Stimulated activated CD4-positive, alpha-beta T cell treated with anti-CD3 and anti-CD28 coated beads, Interleukin-15, amount 100 ng/mL, for 48 hours (primary cell): Measurements from ENCODE around the gene DNAJC27.

Source experiments
- DNase-seq, 2 donors: peaks; one replicate each; pipeline ENCODE4 v3.0.0-alpha.2; 2020; ENCODE audit warnings: low read depth in 2 of 2

Gene DNAJC27

DNA sequence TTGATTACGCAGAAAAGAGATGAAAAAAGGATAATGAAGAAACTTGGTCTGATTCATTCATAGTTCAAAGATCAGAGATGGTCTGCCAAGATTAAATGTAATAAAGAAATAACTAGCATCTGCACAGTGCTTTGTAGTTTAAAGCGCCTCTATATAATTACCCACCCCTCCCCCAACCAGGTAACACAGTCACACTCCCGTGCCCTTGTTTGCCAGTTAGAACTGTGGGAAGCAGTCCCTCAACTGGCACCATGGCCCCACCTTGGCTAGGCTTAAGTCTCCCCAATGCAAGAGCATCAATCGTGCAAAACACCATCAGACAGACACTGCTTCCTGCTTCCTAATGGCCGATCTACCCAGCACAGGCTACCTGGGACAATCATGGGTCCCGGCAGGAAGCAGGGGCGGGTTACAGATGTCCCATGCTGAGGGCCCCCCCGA lies 63.3 kb downstream of the DNAJC27 start:
- DNase-seq, result no peak

GRCh38 chr2:24907116-24907515 lies 64.6 kb downstream of the DNAJC27 start:
- no peak for DNase-seq

- no peak for DNase-seq
Measured at GRCh38 chr2:24906466-24906865, 65.3 kb downstream of the DNAJC27 start.

DNA sequence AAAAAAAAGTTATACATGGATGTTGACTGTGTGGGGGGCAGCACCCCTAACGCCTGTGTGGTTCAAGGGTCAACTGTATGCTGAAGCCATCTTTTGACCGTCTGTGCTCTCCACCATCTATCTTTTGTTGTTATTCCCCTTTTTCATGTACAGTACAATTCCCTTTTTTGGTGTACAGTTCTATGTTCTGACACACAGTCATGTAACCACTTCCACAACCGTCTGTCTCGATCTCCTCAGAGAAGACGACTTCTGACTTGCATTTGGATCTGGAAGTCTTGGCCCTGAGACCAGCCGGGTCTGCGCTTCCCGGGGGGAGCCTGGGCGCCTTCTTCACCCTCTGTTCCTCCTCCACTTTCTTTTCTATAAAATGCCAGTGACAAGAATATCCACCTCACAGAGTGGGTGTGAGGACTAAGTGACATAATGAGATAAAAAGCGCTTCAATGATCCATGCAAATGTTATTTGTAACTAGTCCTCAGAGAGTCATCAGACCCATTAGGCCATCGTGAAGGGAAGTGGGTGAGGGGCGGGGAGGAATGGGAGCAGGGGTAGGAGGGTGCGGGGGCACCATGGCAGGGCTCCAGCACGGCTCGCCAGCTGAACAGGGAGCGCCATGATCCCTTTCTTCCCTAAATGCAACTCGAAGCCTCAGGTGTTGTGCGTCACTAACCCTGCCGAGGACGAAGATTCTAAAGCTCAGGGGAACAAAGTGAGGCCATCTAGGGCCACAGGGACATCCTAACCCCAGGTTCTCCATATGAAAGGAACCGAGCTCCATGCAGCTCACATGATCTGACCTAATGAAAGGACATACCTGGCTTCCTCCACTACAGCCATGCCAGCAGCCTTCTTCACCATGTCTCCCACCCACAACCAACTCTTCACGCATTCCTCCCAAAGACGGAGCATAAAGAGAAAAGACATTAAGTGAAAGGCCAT lies 68.3 kb downstream of the DNAJC27 start:
- no peak for DNase-seq

- no peak for DNase-seq
Measured at GRCh38 chr2:24899361-24899910, 72.3 kb downstream of the DNAJC27 start.

- DNase-seq, result no peak
Measured at GRCh38 chr2:24898122-24899109, 73.3 kb downstream of the DNAJC27 start.

DNA sequence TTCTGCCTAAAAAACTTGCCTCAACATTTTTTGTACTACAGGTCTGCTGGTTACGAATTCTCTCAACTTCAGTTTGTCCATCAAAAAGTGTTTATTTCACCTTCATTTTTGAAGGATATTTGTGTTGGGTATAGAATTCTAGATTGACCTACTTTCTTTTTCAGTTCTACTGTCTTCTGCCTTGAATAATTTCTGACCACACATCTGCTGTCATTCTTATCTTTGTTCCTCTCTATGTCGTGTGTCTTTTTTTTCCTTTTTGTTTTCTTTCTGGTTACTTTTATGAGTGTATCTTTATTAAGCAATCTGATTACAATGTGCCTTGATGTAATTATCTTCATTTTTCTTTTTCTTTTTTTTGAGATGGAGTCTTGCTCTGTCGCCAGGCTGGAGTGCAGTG lies 77.0 kb downstream of the DNAJC27 start:
- DNase-seq, result no peak

GRCh38 chr2:24893934-24894333 lies 77.8 kb downstream of the DNAJC27 start:
- no peak for DNase-seq
